Peyer's patch (tissue), 4 donors: Measurements from ENCODE around the gene SF3A2. TPM values are rescaled to one million over a fixed set of nuclear protein-coding genes. Genes with fewer than 3 reads are reported as not detected.

ENCODE experiments used
- DNase-seq, 3 donors: peaks; one replicate each; pipeline ENCODE4 v3.0.0-alpha.2; 2017 to 2019
- H3K27ac ChIP-seq, 4 donors: fragments of 200-600 bp; sonication (generic); one replicate each; pipeline ENCODE4 v1.5.1; 2016 to 2019
- H3K27me3 ChIP-seq, 2 donors: fragments of 200-600 bp; sonication (generic); one replicate each; pipeline ENCODE4 v1.5.1; 2019
- H3K36me3 ChIP-seq, 3 donors: fragments of 200-600 bp; sonication (generic); one replicate each; pipeline ENCODE4 v1.5.1; 2016 to 2019
- H3K4me1 ChIP-seq, 4 donors: fragments of 200-600 bp; sonication (generic); one replicate each; pipeline ENCODE4 v1.5.1; 2016 to 2019
- H3K4me3 ChIP-seq, 4 donors: fragments of 200-600 bp; sonication (generic); 1 replicate in 3 of 4; 2 replicates in 1 of 4; pipeline ENCODE4 v1.5.1; 2016 to 2019; ENCODE audit warnings: mild to moderate bottlenecking in 1 of 4
- H3K9me3 ChIP-seq, 4 donors: fragments of 200-600 bp; sonication (generic); one replicate each; pipeline ENCODE4 v1.5.1; 2016 to 2019; ENCODE audit warnings: mild to moderate bottlenecking in 1 of 4
- POLR2A ChIP-seq, 2 donors: fragments of 450-650 bp; IDR thresholded peaks; one replicate each; pipeline ENCODE4 v1.5.1; 2017; ENCODE audit warnings: antibody characterized with exemption in 2 of 2, mild to moderate bottlenecking in 2 of 2, moderate library complexity in 2 of 2
- total RNA-seq, 4 donors: library from RNA; depleted of rRNA; stranded (reverse); fragments of >200 nt; gene quantifications; one replicate each; pipeline ENCODE4 v1.1.0, GENCODE V29; 2016
- TF ChIP-seq, protein P1 (sequence below), 6 experiments: fragments of 450-650 bp in 4 of 6; fragments of 200-600 bp in 2 of 6; sonication (generic) in 1 of 6; IDR thresholded peaks; one replicate each; pipeline ENCODE4 v1.5.1; 2017 to 2019; ENCODE audit warnings: antibody characterized with exemption in 6 of 6, mild to moderate bottlenecking in 3 of 6, moderate library complexity in 1 of 6

SF3A2 gene
- total RNA-seq, 4 donors from 2014 or later = 38.7 to 133 (median 72.3) TPM

DNA sequence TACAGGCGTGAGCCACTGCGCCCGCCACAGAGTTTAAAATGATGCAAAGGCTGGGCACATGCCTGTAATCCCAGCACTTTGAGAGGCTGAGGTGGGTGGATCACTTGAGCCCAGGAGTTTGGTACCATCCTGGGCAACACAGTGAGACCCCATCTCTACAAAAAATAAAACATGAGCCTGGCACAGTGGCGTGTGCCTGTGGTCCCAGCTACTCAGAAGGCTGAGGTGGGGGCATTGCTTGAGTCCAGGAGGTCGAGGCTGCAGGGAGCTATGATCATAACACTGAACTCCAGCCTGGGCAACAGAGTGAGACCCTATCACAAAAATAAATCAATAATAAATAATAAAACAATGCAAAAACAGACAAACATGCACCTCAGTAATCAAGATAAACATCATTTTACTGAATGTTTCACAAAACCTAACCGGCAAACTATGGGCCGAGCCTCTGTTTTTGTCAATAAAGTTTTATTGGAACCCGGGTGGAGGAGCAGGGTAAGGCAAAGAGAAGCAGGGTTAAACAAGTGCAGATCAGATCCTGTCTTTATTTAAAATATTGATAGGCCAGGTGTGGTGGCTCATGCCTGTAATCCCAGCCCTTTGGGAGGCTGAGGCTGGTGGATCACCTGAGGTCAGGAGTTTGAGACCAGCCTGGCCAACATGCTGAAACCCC is 47.3 kb downstream of the SF3A2 start:
- Histone ChIP-seq H3K4me3 (no peak overlapping the region), H3K27ac (no peak overlapping the region), H3K4me1 (peaks cover 0 to 36% (median 10%) of the 10 kb centered on the region in 4 donors), H3K27me3 (no peaks in the 10 kb centered on the region), H3K9me3 (no peaks in the 10 kb centered on the region), H3K36me3 (no peaks in the 10 kb centered on the region)
- DNase-seq = no peak
- TF ChIP-seq POLR2A (IDR thresholded peaks at IDR 0.05) = no peak
- TF ChIP-seq, protein P1, sequence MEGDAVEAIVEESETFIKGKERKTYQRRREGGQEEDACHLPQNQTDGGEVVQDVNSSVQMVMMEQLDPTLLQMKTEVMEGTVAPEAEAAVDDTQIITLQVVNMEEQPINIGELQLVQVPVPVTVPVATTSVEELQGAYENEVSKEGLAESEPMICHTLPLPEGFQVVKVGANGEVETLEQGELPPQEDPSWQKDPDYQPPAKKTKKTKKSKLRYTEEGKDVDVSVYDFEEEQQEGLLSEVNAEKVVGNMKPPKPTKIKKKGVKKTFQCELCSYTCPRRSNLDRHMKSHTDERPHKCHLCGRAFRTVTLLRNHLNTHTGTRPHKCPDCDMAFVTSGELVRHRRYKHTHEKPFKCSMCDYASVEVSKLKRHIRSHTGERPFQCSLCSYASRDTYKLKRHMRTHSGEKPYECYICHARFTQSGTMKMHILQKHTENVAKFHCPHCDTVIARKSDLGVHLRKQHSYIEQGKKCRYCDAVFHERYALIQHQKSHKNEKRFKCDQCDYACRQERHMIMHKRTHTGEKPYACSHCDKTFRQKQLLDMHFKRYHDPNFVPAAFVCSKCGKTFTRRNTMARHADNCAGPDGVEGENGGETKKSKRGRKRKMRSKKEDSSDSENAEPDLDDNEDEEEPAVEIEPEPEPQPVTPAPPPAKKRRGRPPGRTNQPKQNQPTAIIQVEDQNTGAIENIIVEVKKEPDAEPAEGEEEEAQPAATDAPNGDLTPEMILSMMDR (IDR thresholded peaks at IDR 0.05) = no peak

DNA sequence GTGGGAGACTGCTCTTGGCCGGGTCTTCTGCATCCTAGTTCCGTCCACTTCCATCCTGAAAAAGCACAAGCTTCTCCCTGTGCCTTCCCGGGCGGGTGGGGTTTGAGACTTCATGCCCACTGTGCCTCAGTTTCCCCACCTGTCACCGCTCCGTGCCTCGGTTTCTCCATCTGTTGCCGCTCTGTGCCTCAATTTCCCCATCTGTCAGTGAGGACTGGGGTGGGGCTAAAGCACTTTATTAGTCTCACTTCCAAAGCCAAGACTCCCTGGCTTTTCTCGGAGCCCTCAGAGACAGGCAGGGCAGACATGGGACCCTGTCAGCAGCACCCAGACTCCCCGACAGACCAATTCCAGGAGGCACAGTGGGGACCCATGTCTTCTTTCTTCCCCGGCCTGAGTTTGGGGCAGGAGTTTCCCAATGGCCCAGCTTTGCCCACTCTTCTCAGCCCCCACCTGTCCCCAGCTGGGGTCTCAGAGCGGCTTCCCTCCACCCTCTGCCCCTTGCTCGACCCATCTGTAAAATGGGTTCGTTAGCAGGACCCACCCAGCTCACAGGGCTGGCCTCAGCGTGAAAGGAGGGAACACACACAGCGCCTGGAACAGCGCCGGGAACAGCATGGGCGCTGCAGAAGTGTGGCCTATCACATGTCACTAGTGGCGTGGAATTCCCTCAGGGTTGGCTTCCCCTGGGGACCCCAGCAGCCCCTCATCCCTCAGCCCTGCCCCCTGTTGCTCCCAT is 49.9 kb downstream of the SF3A2 start:
- no peak for DNase-seq

DNA sequence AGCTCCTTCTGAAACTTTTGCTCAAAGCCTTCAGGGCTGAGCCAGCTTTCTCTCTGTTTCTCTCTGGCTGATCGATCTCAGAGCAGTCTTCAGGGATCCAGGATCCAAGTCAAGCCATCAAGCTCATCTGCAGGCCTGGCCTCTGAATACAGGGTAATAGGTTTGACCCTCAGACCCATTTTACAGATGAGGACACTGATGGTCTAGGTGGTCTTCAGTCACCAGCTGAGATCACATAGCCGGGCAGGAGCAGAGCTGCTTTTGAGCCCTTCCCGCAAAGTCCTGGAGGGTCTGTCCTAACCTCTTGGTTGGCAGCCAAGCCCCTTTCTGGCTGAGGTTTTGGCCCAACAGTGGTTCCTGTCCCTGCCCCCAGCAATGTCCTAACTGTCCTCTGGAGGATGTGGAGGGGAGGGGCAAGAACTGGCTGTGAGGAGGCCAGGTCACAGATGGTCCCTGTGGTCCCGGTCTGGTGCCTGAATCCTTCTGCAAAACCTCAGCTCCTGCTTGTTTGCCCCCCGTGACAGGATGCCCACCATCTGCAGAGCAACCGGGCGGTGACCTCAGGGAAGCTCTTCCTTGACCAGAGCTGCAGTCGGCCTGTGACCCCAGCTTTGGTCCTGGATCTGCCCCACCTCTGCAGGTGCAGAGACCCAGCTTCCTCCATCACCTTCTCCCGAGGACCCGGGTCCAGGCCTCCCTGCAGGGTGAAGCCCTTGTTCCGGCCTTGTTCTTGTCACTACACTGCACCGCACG is 51.1 kb downstream of the SF3A2 start:
- DNase-seq = no peak
- Histone ChIP-seq H3K27ac (peak overlapping the region in 1 of 4 donors; percentile 97), H3K9me3 (no peaks in the 10 kb centered on the region), H3K4me1 (peaks cover 0 to 38% (median 25%) of the 10 kb centered on the region in 4 donors), H3K36me3 (no peaks in the 10 kb centered on the region), H3K27me3 (peaks cover 0 to 28% of the 10 kb centered on the region in 2 donors), H3K4me3 (no peak overlapping the region)
- TF ChIP-seq, protein P1 (IDR thresholded peaks at IDR 0.05) = no peak
- TF ChIP-seq POLR2A (IDR thresholded peaks at IDR 0.05) = no peak

More for the DNA sequence above, 49.9 kb downstream of the SF3A2 start:
- Histone ChIP-seq H3K27me3 (peaks cover 0 to 26% of the 10 kb centered on the region in 2 donors), H3K4me3 (no peak overlapping the region), H3K36me3 (no peaks in the 10 kb centered on the region), H3K27ac (peak overlapping the region in 1 of 4 donors; percentile 97), H3K9me3 (no peaks in the 10 kb centered on the region), H3K4me1 (peaks cover 0 to 45% (median 25%) of the 10 kb centered on the region in 4 donors)
- TF ChIP-seq, protein P1 (IDR thresholded peaks at IDR 0.05) = no peak

DNA sequence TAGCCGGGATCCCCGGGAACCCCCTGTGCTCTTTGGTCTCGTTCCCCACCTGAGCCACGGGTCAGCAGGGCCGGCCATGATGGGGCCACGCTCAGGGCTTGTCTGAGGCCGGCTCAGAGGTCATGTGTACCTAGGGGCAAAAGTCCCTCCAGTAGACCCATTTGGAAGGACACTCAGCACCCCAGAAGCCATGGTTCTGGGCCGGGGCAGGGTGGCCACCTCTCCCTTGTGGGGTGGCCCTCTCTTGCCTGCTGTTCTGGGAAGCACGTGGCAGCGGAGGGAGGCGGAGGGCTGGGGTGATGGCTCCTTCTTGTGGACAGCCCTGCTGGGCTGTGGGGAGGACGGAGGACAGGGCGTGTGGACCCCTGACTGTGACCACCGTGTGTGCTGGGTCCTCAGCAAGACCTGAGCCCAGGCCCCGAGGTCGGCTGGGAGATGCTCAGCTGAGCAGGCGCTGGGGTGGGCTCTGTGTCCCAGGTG is 51.8 kb downstream of the SF3A2 start:
- peak overlapping the region; percentile 49 to 97 (median 82) for H3K27ac ChIP-seq

More for the DNA sequence above, 51.8 kb downstream of the SF3A2 start:
- no peak overlapping the region for H3K4me3 ChIP-seq
- H3K9me3 ChIP-seq = no peaks in the 10 kb centered on the region
- DNase-seq = no peak
- TF ChIP-seq, protein P1 (IDR thresholded peaks at IDR 0.05) = no peak
- no peak for TF ChIP-seq POLR2A (IDR thresholded peaks at IDR 0.05)
- peaks cover 0 to 28% of the 10 kb centered on the region in 2 donors for H3K27me3 ChIP-seq
- H3K4me1 ChIP-seq = peaks cover 0 to 40% (median 25%) of the 10 kb centered on the region in 4 donors
- no peaks in the 10 kb centered on the region for H3K36me3 ChIP-seq
